Breast epithelium (tissue), 4 donors: Measurements from ENCODE around the gene C6orf120. TPM values are rescaled to one million over a fixed set of nuclear protein-coding genes. Genes with fewer than 3 reads are reported as not detected.

Experiments
- DNase-seq, 2 donors: peaks; one replicate each; pipeline ENCODE4 v3.0.0-alpha.2; 2019; ENCODE audit warnings: low spot score in 2 of 2
- H3K27ac ChIP-seq, 2 donors: fragments of 200-600 bp; sonication (generic) in 1 of 2; one replicate each; pipeline ENCODE4 v1.5.1; 2016 to 2019; ENCODE audit warnings: mild to moderate bottlenecking in 1 of 2
- H3K27me3 ChIP-seq, 2 donors: fragments of 200-600 bp; sonication (generic) in 1 of 2; one replicate each; pipeline versions ENCODE4 v1.5.1 to v1.6.0; 2017 to 2019; ENCODE audit warnings: control low read depth in 1 of 2, mild to moderate bottlenecking in 1 of 2
- H3K36me3 ChIP-seq: fragments of 200-600 bp; one replicate; pipeline ENCODE4 v1.5.1; 2019
- H3K4me1 ChIP-seq, 2 donors: fragments of 200-600 bp; sonication (generic); one replicate each; pipeline ENCODE4 v1.5.1; 2016 to 2019; ENCODE audit warnings: control low read depth in 1 of 2
- H3K4me3 ChIP-seq, 3 donors: fragments of 200-600 bp; sonication (generic); 1 replicate in 2 of 3; 2 replicates in 1 of 3; pipeline ENCODE4 v1.5.1; 2016 to 2019; ENCODE audit warnings: mild to moderate bottlenecking in 3 of 3, moderate library complexity in 2 of 3
- H3K9me3 ChIP-seq, 2 donors: fragments of 200-600 bp; sonication (generic) in 1 of 2; one replicate each; pipeline ENCODE4 v1.5.1; 2016 to 2019; ENCODE audit warnings: control low read depth in 1 of 2
- POLR2A ChIP-seq: fragments of 450-650 bp; IDR thresholded peaks from one replicate; pipeline ENCODE4 v1.6.1; 2016; ENCODE audit warnings: antibody characterized with exemption, mild to moderate bottlenecking, moderate library complexity
- POLR2AphosphoS5 ChIP-seq, 3 donors: sonication (generic); formaldehyde crosslinking; IDR thresholded peaks; one replicate each; pipeline ENCODE4 v1.6.1; 2017; ENCODE audit warnings: antibody characterized with exemption in 3 of 3
- intact Hi-C: fragments of 100-400 bp; cut with DNase I; formaldehyde crosslinking; loops from one replicate; pipeline ENCODE4 v1.15.1; 2023; ENCODE audit warnings: low total_unique reads
- total RNA-seq, 3 donors: library from RNA; depleted of rRNA; stranded (reverse); fragments of >200 nt; gene quantifications; one replicate each; pipeline ENCODE4 v1.1.0, GENCODE V29; 2016
- TF ChIP-seq, protein P1 (sequence below), 3 donors: fragments of 450-650 bp; IDR thresholded peaks; one replicate each; pipeline ENCODE4 v1.5.1; 2016 to 2017; ENCODE audit warnings: antibody characterized with exemption in 3 of 3, mild to moderate bottlenecking in 3 of 3, moderate library complexity in 3 of 3

C6orf120 gene
- total RNA-seq, 3 donors from 2014 or later: 29.5 to 49.0 (median 33.4) TPM

DNA sequence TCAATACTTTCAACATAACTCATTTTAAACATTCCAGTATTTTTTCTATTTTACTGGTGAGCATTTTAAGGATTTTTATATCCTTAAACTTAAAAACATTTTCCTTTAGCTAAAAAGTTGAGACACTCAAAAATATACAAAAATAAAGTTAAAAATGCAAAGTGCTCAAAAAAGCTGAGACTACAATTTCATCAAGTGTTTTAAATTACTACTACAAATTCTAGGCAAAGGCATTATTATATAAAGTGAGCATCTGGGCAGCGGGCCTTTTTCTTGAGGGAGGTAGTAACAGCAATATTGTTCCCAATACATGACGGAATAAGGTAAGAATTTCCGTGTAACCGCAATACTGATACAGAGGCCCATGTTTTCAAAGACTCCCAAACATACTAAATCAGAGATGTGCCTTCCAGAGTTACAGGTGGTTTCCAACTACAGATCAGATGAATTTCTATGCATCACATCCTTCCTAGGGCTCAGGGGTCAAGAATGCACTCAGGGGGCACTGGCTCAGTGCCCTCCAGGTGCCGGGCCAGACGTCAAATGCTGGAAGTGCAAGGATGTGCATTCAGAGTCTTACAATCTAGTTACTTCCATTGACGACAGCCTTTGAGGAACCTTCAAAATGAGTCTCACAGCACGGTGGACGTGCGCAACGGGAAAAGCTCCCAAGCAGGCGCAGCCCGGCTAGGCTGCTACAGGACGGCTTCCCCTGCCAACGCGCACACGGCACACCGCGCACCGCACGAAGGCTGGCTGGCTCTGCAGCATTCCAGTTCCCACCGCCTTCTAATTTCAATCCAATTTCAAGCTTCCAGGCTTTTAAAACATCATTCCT is 20.7 kb downstream of the C6orf120 start:
- H3K36me3 ChIP-seq: no peaks in the 10 kb centered on the region
- peak; percentile 32 to 59 for DNase-seq
- TF ChIP-seq POLR2A (no peak), POLR2AphosphoS5 (IDR thresholded peaks at IDR 0.05) (peak in 1 of 3 donors; percentile 22)
- TF ChIP-seq, protein P1, sequence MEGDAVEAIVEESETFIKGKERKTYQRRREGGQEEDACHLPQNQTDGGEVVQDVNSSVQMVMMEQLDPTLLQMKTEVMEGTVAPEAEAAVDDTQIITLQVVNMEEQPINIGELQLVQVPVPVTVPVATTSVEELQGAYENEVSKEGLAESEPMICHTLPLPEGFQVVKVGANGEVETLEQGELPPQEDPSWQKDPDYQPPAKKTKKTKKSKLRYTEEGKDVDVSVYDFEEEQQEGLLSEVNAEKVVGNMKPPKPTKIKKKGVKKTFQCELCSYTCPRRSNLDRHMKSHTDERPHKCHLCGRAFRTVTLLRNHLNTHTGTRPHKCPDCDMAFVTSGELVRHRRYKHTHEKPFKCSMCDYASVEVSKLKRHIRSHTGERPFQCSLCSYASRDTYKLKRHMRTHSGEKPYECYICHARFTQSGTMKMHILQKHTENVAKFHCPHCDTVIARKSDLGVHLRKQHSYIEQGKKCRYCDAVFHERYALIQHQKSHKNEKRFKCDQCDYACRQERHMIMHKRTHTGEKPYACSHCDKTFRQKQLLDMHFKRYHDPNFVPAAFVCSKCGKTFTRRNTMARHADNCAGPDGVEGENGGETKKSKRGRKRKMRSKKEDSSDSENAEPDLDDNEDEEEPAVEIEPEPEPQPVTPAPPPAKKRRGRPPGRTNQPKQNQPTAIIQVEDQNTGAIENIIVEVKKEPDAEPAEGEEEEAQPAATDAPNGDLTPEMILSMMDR (IDR thresholded peaks at IDR 0.05): no peak

DNA sequence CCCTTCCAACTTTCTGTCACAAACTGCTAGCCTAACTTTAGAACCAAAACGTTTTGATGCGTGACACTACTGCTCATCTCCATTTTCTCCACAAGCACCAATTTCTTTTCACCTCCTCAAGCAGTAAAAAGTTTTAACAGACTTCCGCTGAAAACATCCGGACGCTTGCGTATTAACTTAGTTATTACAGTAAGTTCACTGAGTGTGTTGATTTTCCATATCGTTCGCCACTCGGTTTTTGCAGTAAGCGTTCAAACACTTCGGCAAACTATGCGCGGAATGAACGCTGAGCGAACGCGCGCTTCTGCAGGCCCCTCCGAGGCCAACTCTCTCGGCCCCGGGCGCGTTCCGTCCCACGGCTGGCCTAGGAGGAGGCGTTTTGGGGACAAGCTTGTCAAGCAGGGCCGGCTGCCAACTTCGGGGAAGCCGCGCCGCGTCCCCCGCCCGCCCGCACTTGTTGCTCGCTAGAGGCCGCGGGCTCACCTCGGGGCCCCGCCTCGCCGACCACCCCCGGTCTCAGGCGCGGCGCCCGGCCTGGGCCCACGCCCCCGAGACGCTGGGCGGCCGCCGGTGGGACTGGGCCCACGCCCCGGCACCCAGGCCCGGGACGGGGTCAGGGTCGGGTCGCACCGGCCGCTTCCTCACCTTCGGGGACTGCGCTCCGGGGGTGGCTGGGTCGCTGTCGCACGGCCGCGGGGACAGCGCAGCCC is 21.4 kb downstream of the C6orf120 start:
- no peaks in the 10 kb centered on the region for H3K27me3 ChIP-seq
- no peaks in the 10 kb centered on the region for H3K36me3 ChIP-seq
- no peaks in the 10 kb centered on the region for H3K9me3 ChIP-seq
- DNase-seq: peak; percentile 80
- H3K27ac ChIP-seq: peak overlapping the region; percentile 95 to 98
- intact Hi-C loops: no loop called here
- H3K4me3 ChIP-seq: peak overlapping the region; percentile 48 to 91 (median 77)
- TF ChIP-seq POLR2AphosphoS5 (IDR thresholded peaks at IDR 0.05) (peak in 2 of 3 donors; percentile 40 to 74), POLR2A (no peak)
- TF ChIP-seq, protein P1 (IDR thresholded peaks at IDR 0.05): no peak
- peaks cover 0 to 9% of the 10 kb centered on the region in 2 donors for H3K4me1 ChIP-seq

More for the DNA sequence above, 20.7 kb downstream of the C6orf120 start:
- Histone ChIP-seq H3K27ac (peak overlapping the region; percentile 95 to 98), H3K4me3 (peak overlapping the region; percentile 48 to 91 (median 77)), H3K27me3 (no peaks in the 10 kb centered on the region), H3K4me1 (peaks cover 0 to 9% of the 10 kb centered on the region in 2 donors), H3K9me3 (no peaks in the 10 kb centered on the region)
- intact Hi-C loops: no loop called here

DNA sequence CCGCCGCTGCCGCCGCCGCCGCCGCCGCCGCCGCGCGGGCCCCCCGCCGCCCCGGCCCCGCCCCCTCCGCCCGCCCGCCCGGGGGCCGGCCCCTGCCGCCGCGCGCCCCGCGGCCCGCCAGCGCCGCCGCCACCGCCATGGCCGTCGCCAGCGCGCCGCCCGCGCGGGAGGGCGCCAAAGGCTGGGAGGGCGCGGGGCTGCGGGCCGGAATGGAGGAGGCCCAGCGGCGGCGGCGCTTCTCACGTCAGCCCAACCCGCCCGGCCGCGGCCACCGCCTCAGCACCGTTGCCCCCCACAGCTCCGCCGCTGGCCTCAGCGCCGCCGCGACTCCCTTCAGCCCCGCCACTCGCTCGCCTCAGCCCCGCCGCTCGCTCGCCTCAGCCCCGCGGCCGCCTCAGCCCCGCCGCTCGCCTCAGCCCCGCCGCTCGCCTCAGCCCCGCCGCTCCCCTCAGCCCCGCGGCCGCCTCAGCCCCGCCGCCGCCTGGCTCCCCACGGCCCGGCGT is 22.1 kb downstream of the C6orf120 start:
- no peak for DNase-seq
- Histone ChIP-seq H3K36me3 (no peaks in the 10 kb centered on the region), H3K4me1 (peaks cover 0 to 9% of the 10 kb centered on the region in 2 donors), H3K27me3 (no peaks in the 10 kb centered on the region), H3K27ac (peak overlapping the region; percentile 92 to 100), H3K9me3 (no peaks in the 10 kb centered on the region), H3K4me3 (peak overlapping the region; percentile 72 to 91 (median 77))
- intact Hi-C loops: no loop called here
- TF ChIP-seq POLR2AphosphoS5 (IDR thresholded peaks at IDR 0.05) (no peak), POLR2A (no peak)
- TF ChIP-seq, protein P1 (IDR thresholded peaks at IDR 0.05): no peak

DNA sequence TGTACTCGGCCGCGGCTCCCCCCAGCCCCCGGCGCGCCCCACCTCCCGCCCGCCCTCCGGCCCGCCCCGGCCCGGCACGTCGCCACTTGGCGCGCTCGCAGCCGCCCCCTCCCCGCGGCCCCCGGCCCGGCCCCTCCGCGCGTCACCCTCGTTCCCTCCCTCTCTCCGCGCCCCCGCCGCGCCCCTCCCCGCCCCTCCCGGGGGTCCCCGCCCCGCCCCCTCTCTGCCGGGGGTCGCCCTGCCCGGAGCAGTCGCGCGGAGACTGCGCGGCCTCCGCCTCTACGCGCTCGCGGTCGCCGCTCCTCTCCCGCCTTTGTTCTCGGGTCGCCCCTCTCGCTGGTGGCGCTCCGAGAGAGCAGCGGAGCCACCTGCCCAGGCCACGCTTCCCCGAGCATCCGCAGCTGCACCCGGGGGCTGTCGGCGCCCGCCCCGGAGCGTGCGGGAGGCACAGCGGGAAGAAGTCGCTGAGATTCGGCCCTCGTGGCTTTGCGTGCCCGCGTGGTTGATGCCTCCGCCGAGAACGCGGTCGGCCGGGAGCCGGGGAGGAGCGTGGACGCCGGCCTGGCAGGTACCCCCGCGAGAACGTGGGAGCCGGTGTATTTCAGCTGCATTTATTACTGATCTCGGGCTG is 22.7 kb downstream of the C6orf120 start, which contains the start of gene PHF10:
PHF10 (minus strand) TSS at position 7 of the 631 bp plus-strand sequence. CDS start 569 bp downstream, outside the sequence.
- Histone ChIP-seq H3K4me3 (peak within 1 kb of the TSS; percentile 72 to 91 (median 77)), H3K36me3 (no peaks in the 10 kb centered on the region), H3K27me3 (no peaks in the 10 kb centered on the region), H3K27ac (peak within 1 kb of the TSS; percentile 95 to 100), H3K9me3 (no peaks in the 10 kb centered on the region), H3K4me1 (peaks cover 0 to 9% of the 10 kb centered on the region in 2 donors)
- DNase-seq: peak in 1 of 2 donors; percentile 24
- intact Hi-C loops: no loop called here
- TF ChIP-seq, protein P1 (IDR thresholded peaks at IDR 0.05): no peak
- TF ChIP-seq POLR2AphosphoS5 (IDR thresholded peaks at IDR 0.05): peak in 2 of 3 donors; percentile 30 to 54
